T-helper 9 cell (primary cell): Measurements from ENCODE around the gene VWA3A.
"Not testable (repeated sequence)": the region's sequence is repeated elsewhere in the genome, so short reads cannot be mapped to it uniquely, and the experiment has no call there.

Source experiments
- DNase-seq: peaks from one replicate; pipeline ENCODE4 v3.0.0-alpha.2; 2020

VWA3A gene

DNA sequence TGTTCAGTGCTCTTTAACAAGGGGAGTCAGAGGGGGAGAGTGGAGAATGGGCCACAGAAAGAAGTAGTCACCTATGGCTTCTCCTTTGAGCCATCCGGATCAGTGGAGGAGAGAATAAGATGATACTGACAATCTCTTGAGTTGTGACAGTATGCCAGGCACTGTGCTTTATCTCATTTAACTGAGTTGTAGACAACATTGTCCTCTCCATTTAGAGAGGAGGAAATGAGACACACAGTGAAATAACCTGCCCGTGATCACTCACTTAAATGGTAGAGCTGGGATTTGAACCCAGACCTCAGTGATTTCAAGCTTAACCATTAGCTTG is 95.9 kb downstream of the VWA3A start:
- DNase-seq, result no peak

DNA sequence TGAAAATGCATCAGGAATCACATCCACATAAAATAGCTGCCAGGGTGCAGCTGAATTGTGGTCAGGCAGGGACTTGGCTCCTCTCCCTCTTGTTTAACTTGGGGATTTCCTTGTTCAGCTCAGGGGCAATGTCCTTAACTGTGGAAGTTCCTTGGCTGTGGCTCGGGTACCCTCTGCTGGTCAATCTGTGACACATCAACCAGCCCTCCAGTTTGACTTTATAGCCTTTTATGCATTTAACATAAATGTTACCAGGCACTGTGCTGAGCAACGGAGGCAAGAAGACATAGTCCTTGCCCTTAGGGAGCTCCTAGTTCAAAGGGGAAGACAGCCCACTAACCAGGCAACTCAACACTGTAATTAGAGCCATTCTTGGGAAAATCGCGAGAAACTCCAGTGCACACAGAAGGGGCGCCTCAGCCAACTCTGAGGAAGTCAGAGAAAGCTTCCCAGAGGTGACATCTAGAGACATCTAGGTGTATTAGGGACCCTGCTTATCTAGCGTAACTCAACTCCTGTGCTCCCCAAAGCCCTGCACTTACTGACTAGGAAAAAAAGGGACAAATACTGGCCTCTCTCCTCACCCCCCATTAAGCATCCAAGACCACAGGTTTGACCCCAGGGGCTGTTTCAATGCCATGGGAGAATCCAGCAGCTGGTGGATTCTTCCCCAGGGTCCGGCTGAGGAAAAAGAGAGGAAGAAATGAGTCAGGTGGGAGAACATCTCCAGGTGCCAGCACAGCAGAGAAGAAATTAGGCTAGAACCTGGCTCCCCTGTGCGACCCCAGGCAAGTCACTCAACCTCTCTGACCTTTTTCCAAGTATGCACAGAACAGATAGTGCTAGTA is 96.5 kb downstream of the VWA3A start:
- DNase-seq, result peak; percentile 46

DNA sequence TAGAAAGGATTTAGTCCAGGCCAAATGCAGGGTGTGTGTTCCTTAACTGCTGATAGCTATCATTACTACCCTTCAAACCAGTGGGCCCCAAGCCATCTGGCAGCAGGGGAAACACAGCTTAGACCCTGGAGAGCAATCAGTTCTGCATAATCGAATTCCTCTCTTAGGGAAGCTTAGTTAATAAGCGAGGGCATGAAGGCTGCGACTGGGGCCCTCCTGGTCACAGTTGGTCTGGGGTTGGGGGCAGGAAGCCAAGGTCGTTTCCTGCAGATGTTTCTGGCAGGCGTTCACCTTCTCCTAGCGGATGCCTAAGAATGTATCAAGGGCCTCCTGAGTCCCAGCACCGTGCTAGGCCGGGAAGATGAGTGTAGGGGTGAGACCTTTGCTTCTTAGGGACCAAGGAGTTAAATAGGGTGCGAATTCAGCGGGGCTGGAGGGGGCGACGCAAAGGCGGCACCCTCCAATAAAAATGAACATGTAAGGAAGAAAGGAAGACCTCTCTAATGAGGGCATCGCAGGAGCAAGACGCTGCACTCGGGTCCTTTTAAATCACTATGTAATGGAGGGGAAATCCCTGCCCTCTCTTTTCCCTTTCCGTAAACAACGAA is 97.2 kb downstream of the VWA3A start:
- DNase-seq, result peak; percentile 29

DNA sequence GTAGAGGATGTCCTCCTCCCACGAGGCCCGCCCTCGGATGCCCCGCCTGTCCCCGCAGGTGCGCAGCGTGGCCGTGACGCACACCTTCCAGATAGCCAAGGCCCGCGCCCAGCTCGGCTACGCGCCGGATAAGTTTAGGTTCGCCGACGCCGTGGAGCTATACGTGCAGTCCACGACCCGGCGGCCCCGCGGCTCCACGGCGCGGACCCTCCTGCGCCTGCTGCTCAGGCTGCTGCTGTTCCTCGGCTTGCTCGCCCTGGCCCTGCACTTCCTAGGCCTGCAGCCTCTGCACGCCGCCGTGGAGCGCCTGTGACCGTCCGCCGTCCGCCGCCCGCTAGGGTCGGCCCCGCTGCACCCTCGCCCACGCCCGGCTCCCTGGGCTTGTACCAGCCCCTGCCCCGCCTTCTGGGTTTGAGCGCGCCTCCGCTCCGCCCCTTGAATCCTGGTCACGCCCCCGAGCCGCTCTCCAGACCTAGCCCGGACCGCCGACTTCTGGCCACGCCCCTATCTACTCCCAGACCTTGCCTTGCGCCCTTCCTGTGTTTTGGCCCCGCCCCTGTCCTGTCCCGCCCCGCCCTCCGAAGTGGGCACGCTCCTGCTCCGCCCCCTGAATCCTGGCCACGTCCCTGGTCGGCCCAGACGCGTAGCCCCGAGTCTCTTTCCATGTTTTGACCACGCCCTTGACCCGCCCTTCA is 97.9 kb downstream of the VWA3A start:
- DNase-seq, result peak; percentile 88

DNA sequence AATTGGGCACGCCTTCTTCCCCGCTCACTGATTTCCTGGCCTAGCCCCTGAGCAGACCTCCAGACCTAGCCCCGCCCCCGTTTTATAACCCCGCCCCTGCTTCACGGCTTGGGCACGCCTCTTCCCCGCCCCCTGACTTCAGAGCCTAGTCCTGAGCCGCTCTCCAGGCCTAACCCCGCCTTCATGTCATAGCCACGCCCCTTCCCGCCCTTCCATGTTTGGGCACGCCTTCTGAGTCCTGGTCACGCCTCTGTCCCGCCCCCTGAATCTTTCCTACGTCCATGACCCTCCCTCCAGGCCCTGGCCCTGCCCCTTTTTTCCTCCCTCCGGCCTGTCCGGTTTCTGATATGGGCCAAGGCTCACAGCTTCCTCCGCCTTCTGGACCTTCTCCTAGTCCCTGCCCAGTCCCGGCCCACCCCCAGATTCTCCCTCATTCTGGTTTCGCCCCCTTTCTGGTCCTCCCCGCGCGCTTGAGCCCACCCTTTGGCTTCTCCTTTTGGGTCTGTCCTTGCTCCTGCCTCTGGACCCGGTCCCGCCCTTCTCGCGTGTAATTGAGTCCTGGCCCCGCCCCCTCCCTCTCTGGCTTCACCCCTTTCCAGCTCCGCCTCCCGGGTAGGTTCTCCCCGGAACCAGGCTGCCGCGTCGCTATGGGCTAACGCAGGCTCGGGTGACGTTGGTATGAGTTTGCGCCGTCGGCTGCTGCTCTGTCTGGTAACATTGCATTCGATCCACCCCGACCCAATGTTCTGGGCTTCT is 98.6 kb downstream of the VWA3A start:
- DNase-seq, result peak; percentile 100

DNA sequence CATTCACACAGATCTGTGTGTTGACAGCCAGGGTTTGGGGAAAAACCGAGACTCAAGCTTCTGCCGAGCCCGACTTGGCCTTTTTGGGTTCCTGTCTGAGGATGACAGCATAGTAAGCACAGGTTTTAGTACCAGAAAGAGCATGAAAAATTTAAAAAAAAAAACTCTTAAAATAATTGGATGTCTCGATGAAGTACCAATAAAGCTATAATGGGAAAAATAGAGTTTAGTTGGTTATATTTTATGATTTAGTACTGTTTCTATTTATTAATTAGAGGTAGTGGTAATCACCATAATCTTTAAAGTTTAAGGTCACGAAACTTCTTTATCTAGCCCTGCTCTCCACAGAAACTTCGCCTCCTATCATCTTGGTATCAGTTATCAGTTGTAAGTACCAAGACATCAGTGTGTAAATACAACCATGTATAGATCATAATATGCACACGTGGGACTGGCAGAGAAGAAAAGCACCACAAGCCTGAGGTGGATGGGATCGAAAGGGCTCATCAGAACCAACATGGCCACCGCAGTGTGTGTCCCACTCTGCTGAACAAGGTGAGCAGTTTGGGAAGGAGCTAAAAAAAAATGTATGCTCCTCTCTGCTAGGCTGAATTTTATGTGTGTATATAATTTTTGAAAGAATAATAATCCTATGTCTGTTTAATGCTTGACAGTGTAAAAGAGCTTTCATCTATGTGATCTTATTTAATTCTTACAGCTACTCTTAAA is 99.4 kb downstream of the VWA3A start:
- DNase-seq, result no peak

DNA sequence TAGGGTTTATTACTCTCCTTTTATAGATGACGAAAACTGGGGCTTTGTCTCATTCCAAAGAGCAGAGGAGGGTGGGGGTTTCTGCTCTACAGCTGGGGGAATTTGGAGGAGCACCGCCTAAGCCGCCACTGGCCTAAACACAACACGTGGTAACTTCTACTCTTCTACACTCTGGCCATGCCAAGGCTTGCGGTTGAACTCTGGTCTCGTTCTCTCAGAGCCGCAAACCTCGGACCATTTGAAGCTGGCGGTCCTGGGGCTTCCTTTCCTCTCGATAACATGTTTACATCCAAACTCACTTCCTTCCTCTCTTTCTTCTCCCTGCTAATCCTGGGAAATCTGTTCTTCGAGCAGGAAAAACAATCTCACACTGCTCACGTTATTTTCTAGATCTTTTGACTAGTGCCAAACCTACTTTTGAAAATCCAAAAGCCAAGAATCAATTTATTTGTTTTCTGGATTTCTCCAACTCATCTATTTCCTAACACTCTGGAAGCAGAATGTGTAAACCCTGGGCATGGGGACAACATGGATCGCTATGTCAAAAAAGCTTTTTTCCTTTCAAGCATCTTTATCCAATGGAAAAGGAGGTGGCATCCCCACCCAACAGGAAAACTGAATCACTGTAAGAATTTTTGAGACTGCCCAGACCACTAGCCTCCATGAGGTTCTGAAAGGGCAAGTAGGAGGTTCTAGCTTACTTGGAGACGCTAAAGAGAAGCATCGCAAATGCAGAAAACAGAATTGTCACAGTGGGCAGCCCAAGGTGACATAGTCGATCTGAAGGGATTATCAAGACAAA is 100.1 kb downstream of the VWA3A start:
- DNase-seq, result peak; percentile 74

DNA sequence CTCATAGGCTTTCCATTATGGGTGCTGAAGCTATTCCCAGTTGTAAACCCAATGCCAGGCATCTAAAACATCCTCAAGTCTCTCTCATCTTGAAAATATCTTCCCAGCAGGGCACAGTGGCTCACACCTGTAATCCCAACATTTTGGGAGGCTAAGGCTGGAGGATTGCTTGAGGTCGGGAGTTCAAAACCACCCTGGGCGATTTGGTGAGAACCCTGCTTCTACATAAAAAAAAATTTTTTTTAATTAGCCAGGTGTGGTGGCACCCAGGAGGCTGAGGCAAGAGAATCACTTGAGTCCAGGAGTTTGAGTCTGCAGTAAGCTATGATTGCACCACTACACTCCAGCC is 100.7 kb downstream of the VWA3A start:
- no peak for DNase-seq

DNA sequence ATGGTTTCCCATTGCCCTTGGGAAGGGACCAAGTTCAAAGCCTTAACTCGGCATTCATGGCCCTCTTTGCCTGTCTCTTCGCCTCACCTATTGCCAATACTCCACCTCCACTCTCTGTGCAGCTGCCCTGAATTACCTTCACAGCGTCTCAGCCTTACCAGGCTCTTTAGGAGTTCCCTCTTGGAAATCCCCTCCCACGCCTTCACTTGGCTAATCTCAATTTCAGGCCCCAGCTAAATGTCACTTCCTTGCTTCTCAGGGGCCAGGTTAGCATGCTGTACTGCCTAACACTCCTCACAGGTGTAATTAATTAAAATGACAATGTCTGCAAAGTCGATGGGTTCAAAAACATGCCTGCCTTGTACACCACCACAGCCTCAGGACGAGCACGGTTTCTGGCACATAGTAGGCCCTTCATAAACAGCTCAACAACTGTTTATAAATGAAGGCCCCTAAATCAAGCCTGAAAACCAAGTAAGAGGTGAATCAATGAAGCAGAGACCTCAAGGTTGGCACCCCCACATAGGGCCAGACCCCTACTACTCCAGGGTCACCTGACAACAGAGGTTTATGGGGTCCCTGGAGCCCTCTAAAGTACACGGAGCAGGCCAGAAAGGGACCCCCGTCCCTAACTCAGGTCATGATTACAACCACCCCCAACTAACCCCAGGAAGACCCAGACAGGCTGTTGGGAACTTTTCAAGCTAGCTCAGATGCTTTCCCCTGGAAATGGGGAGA is 102.5 kb downstream of the VWA3A start:
- no peak for DNase-seq

DNA sequence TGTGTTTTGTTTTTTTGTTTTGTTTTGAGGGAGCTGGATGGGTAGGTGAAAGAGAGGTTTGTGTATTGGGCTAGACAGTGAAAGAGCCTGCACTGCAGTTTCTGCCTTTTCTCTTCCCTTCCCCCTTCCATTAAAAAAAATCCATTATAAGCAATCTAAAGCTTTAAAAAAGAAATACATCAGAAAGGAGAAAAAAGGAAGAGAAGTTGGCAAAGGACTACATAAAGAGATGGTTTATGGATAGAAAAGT is 103.0 kb downstream of the VWA3A start:
- no peak for DNase-seq

DNA sequence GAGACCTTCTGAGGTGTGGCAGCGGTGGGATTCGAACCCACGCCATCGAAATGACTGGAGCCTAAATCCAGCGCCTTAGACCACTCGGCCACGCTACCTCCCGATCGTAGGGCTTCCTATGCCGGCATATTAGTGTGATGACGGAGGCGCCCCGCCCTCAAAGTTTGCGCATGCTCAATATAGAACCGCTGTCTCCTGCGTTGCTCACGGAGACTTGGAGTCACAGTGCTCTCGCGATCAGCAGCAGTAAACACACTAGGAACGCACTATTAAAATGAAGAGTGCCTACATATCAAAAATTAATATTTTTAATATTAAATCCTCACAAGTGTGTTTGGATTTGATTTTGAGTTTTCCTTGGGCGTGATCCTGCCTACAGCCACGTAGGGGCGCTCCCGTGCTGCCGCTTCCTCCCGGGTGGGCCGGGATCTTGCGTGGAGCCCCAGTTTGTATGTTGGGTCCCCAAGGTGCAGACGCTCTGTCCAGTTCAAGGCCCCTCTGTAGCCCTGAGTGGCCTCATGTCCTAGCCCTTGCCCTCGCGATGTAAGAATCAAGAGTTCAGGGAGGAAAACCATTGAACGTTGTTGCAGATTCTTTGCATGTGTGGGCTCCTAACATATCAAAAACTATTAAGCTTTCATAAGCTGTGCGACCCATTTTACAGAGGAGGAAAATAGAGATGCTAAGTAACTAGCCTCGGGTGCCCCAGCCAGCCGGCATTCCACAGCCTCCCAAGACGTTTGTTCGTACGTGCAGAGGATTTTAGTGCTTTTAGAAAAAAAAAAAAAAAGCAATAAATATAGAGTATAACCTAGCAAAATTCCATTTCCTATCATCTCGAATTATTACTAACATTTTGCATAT is 103.6 kb downstream of the VWA3A start:
- DNase-seq, result peak; percentile 87

DNA sequence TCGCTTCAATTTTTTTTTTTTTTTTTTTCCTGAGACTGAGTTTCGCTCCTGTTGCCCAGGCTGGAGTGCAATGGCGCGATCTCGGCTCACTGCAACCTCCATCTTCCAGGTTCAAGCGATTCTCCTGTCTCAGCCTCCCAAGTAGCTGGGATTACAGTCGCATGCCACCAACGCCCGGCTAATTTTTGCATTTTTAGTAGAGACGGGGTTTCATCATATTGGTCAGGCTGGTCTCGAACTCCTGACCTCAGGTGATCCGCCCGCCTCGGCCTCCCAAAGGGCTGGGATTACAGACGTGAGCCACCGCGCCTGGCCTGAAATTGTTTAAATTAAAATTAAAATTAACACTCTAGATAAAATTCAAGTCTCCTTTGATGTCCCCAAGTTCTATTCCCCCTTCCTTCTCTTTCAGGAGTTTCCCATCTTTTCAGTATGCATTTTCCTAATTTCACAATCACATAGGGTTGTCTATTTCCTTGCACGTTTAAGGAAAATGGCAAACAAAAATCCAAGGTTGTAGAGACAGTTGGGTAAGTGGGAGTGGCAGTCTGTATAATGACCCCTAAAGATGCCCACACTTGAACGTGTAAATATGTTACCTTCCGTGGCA is 104.3 kb downstream of the VWA3A start:
- DNase-seq, result not testable (repeated sequence)

DNA sequence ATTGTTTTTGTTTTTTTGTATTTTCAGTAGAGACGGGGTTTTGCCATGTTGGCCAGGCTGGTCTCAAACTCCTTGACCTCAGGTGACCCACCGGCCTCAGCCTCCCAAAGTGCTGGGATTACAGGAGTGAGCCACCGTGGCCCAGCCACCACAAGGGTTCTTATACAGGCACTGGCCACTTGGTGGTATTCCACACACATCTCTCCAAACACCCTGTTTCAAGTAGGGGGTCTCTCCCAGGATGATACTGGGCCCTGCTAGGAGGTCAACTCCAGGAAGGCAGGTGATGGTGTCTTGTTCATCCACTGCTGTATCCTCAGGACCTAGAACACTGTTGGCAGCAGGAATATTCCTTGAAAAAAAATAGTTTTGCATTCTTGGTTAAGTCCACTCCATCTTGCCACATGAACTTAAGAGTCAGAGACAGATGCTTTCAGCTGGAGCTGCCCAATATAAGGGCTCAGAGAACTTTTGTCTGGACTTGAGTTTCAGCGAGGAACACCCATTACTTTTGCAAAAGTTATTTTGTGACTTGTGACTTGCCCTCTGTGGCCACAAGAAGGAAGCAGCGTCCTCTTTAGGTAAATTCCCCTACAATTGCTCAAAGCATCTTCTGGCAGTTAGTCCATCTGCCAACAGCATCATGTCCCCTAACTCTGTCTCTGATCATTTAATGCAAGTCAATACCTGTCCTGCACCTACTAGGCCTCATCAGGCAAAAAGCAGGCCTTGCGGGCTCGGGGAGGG is 106.4 kb downstream of the VWA3A start:
- DNase-seq, result no peak

DNA sequence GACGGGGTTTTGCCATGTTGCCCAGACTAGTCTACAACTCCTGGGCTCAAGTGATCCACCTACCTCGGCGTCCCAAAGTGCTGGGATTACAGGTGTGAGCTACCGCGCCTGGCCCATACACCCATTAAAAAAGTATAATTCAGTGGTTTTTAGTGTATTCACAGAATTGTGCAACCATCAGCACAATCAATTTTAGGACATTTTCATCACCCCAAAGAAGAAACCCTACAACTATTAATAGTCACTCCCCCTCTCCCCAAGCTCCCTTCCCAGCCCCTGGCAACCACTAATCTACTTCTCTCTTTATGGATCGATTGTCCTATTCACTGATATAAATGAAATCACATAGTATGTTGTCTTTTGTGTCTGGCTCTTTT is 109.9 kb downstream of the VWA3A start:
- no peak for DNase-seq

DNA sequence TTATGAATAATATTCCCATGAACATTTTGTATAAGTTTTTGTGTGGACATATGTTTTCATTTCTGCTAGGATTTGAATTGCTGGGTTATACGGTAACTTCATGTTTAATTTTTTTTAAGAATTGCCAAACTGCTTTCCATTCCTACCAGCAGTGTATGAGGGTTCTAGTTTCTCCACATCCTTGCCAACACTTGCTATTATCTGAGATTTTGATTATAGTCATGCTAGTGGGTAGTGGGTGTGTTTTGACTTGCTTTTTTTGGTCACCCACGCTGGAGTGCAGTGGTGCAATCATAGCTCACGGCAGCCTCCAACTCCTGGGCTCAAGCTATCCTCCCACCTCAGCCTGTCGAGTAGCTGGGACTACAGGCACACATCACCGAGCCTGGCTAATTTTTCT is 110.8 kb downstream of the VWA3A start:
- DNase-seq, result no peak

DNA sequence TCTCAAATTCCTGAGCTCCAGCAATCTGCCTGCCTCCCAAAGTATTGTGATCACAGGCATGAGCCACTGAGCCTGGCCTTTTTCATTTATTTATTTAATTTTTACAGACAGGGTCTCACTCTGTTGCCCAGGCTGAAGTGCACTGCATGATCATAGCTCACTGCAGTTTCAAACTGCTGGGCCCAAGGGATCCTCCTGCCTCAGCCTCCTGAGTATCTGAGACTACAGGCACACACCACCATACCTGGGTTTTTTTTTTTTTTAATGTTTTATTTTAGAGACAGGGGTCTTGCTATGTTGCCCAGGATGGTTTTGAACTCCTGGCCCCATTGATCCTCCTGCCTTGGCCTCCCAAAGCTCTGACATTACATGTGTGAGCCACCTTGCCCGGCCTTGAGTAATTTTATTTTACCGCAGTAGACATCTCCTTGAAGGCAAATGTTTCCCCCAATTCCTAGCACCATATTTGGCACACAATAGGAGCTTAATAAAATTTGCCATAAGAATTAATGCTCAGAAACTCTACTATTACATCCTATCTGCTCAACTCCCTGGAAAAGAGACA is 111.8 kb downstream of the VWA3A start:
- DNase-seq, result no peak

DNA sequence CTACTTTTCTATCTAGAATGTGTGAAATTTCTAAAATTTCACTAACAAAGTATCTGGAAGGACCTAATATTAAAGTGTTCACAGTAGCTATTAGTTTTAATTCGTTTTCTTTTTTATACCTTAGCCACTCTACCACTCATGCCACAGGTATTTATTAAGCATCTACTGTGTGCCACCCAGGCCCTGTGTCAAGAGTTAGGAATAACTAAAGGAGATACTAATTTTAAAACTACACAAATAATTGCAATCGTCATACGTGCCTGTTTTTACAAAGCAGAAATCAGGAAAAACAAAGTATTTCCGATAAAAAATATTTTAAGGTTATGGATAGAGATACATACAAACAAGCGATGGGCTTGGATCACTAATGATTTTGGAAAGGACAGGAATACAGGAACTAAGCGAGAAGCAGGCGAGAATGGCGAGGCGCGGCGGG is 113.3 kb downstream of the VWA3A start:
- DNase-seq, result no peak

DNA sequence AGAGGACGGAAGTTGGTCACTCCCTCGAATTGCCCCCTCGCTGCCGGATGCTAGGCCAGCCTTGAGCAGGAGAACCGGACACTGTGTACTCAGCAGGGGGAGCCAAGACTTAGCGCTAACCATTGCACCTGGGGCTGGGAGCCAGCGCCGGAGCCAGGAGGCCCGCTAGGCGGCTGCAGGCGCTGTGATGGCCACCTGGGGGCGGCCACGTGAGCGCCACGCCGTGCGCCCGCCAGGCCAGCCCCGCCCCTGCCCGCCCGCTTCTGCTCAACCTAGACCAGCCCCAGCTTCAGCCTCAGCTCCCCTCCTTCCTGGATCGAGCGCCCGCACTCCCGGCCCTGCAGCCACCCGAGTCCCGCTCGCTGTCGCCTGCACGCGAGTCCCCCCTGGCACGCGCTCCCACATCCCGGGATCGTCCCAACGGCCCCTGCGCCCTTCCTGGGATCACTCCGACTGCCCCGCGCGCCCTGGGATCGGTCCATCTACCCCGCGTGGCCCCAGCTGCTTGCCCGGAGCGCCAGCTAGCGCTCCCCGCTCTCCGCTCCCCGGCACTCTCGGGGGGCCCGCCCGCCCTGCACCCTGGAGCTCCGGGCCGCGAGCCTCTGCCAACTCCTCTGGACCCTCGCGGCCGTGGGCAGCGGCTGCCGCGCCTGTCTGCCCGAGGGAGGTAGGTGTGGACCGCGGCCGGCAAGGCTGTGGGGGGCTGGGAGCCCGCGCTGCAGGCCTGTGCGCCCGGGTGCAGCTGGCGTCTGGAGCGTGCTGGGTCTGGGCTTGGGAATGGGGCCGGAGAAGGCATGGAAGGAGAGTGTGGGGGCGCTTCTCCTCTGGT is 113.9 kb downstream of the VWA3A start, which contains the start of gene EEF2K:
TSS of gene EEF2K (plus strand) at position 266 of the 829 bp plus-strand sequence. CDS start 19,452 bp downstream, outside the sequence.
- DNase-seq, result peak; percentile 76
